GM18873 (cell line): ENCODE measurements around the gene HEPACAM2.

Experiments used
- ATAC-seq: cut with Tn5 transposase; IDR thresholded peaks from one replicate; pipeline ENCODE4 v1.9.1; 2021; ENCODE audit warnings: mild to moderate bottlenecking, moderate library complexity, moderate number of reproducible peaks; ENCODE audit not compliant: unreplicated experiment, low FRiP score

HEPACAM2 gene

DNA sequence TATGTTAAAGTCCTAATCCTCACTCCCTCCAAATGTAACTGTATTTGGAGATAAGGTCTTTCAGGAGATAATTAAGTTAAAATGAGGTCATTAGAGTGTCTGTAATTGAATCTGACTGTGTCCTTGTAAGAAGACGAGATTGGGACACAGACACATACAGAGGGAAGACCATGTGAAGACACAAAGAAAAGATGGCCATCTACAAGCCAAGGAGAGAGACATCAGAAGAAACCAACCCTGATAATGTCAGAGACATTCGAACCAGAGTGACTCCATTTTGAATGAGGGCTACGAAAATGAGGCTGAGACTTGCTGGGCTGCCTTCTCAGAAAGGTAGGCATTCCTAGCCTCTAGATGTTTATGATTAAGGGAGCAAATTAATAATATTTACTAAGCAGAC is 77.5 kb downstream of the HEPACAM2 start:
- ATAC-seq: no peak

GRCh38 chr7:93148144-93148543 is 78.1 kb downstream of the HEPACAM2 start, which contains the start of gene SAMD9L:
Gene SAMD9L (minus strand): TSS chr7:93148385. CDS start chr7:93135971, 12,414 bp downstream.
- ATAC-seq: peak; percentile 53

GRCh38 chr7:93147363-93147762 is 78.9 kb downstream of the HEPACAM2 start:
- peak; percentile 70 for ATAC-seq

GRCh38 chr7:93146472-93147141 is 79.7 kb downstream of the HEPACAM2 start:
- no peak for ATAC-seq

GRCh38 chr7:93146036-93146435 is 80.2 kb downstream of the HEPACAM2 start:
- no peak for ATAC-seq

GRCh38 chr7:93145354-93145753 is 80.9 kb downstream of the HEPACAM2 start:
- no peak for ATAC-seq

DNA sequence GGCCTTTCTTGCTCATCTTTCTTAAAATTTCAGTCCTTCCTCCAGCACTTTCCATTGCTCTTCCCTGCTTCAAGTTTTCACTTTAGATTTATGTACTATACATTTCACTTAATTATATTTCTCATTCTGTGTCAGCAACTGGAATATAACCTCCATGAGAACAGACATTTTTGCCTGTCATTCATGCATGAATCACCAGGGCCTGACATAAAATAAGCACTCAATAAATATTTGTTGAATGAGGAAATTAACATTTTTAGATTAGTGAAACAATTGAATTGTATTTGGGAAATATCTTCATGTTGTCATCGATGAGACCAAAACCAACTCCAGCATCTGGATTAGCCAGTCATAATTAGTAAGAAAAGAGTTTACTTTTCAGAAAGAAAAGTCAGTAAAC is 84.1 kb downstream of the HEPACAM2 start:
- ATAC-seq: no peak

DNA sequence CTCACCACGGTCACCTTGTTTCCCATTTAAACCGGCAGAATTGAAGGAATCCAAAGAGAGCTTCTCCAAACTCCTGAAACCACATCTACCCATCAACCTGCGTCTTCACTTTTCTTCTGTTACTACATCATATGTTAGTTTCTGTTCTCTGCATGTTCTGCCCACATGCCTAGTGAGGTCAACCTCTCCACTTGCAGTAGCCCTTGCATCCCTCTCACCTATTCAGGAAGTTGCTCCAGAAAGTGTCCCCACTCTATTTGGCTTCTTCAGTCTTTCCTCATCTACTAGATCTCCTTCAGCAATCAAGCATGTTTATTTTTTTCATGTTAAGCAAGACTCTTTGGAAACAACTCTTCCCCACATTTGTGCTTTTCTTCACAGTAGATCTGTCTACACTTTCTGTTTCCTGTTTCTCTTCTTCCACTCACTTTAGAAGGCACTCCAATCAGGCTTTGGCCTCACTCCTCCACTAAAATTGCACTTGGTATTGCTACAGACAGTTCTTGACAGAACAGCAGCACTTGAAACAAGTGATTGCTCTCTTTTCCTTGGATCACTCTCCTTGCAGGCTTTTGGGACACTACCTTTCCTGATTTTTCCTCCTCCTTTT is 85.6 kb downstream of the HEPACAM2 start:
- ATAC-seq: no peak

DNA sequence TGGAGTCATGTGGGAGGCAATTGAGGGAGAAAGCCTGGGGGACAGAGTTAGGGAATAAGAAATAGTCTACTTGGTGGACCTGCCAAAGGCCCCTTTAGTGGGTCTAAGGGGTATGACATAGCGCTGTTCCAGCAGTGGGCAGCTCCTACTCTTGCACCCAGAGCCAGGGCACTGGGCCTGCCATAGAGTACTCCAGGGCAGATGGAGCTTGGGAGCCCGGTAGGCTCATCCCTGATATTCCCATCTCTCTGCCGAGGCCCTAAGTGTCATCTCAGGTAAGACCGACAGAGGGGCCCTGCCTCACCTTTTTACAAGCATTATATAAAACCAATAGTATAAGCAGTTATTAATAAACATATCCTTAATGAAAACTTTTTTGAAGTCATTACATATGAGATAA is 87.7 kb downstream of the HEPACAM2 start:
- ATAC-seq: no peak
